ENCODE measurements around the gene HEATR5B.
"Not testable (repeated sequence)": the region's sequence is repeated elsewhere in the genome, so short reads cannot be mapped to it uniquely, and the experiment has no call there.

HEATR5B gene

DNA sequence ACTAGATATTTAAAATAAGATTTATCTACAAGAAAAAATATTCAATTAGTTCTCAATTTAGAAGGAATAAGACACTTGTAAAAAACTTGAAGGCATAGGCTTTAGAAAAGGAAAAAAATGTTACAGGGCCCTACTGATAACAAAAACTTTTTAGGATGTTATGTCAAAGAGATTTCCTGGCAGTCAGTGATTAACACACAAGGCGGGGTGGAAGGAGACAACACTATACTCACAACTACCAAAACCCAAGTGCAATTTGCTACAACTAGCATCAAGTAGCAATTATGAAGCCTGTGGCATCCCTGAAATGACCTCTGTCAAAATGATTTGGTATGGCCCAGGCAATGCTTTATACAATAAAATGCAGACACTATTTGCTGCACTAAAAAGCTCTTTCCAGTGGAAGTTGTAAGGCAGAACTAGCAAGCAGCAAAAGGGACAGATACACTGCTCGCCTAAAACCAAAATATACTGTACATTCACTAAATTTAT lies 133.1 kb downstream of the HEATR5B start:
- no peaks in the 10 kb centered on the region for H3K27me3 ChIP-seq (ENCODE audit: control insufficient read depth, low read length)
- no peak overlapping the region for H3K4me3 ChIP-seq (ENCODE audit: low read length)
- H3K4me1 ChIP-seq (ENCODE audit: control insufficient read depth, low read length), result no peaks in the 10 kb centered on the region
- no peaks in the 10 kb centered on the region; the same call in 1 of the 2 replicates for H3K36me3 ChIP-seq (ENCODE audit: control insufficient read depth, low read length)
- H3K9me3 ChIP-seq (ENCODE audit: control insufficient read depth, insufficient read depth, low read length), result no peaks in the 10 kb centered on the region
- H4K20me1 ChIP-seq (ENCODE audit: control insufficient read depth, insufficient read depth, low read depth, low read length), result no peaks in the 10 kb centered on the region
- H3K9me2 ChIP-seq (replicated peaks; ENCODE audit: control insufficient read depth, low read length), result no peaks in the 10 kb centered on the region
- no peak overlapping the region for H3K27ac ChIP-seq (ENCODE audit: low read depth, low read length)
- 0 out of 2 replicates have a peak, but pooled peaks cover 3% of the 10 kb centered on the region for H3F3A ChIP-seq (ENCODE audit: control insufficient read depth, insufficient read depth)
- TF ChIP-seq, protein P1, sequence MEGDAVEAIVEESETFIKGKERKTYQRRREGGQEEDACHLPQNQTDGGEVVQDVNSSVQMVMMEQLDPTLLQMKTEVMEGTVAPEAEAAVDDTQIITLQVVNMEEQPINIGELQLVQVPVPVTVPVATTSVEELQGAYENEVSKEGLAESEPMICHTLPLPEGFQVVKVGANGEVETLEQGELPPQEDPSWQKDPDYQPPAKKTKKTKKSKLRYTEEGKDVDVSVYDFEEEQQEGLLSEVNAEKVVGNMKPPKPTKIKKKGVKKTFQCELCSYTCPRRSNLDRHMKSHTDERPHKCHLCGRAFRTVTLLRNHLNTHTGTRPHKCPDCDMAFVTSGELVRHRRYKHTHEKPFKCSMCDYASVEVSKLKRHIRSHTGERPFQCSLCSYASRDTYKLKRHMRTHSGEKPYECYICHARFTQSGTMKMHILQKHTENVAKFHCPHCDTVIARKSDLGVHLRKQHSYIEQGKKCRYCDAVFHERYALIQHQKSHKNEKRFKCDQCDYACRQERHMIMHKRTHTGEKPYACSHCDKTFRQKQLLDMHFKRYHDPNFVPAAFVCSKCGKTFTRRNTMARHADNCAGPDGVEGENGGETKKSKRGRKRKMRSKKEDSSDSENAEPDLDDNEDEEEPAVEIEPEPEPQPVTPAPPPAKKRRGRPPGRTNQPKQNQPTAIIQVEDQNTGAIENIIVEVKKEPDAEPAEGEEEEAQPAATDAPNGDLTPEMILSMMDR (IDR thresholded peaks at IDR 0.05; ENCODE audit: low read depth, low read length, poor library complexity, severe bottlenecking), result no peak
- no peak for TF ChIP-seq EZH2phosphoT487 (IDR thresholded peaks at IDR 0.05; ENCODE audit: borderline replicate concordance, low read length)
- no peak overlapping the region for H3K4me2 ChIP-seq (ENCODE audit: low read length)
- H3K79me2 ChIP-seq (ENCODE audit: control insufficient read depth, low read length), result peaks cover 46% of the 10 kb centered on the region

- H3K79me2 ChIP-seq (ENCODE audit: control insufficient read depth, low read length), result peaks cover 36% of the 10 kb centered on the region
- H3F3A ChIP-seq (ENCODE audit: control insufficient read depth, insufficient read depth), result 0 out of 2 replicates have a peak, but pooled peaks cover 3% of the 10 kb centered on the region
- no peaks in the 10 kb centered on the region for H3K9me2 ChIP-seq (replicated peaks; ENCODE audit: control insufficient read depth, low read length)
- H3K4me3 ChIP-seq (ENCODE audit: low read length), result no peak overlapping the region
- no peak overlapping the region for H3K4me2 ChIP-seq (ENCODE audit: low read length)
- no peak overlapping the region for H3K27ac ChIP-seq (ENCODE audit: low read depth, low read length)
- H3K27me3 ChIP-seq (ENCODE audit: control insufficient read depth, low read length), result no peaks in the 10 kb centered on the region
- H3K4me1 ChIP-seq (ENCODE audit: control insufficient read depth, low read length), result no peaks in the 10 kb centered on the region
- no peaks in the 10 kb centered on the region for H3K9me3 ChIP-seq (ENCODE audit: control insufficient read depth, insufficient read depth, low read length)
- H3K36me3 ChIP-seq (ENCODE audit: control insufficient read depth, low read length), result no peaks in the 10 kb centered on the region; the same call in 1 of the 2 replicates
- no peaks in the 10 kb centered on the region for H4K20me1 ChIP-seq (ENCODE audit: control insufficient read depth, insufficient read depth, low read depth, low read length)
- no peak for TF ChIP-seq EZH2phosphoT487 (IDR thresholded peaks at IDR 0.05; ENCODE audit: borderline replicate concordance, low read length)
Measured at GRCh38 chr2:36949845-36950244, 134.3 kb downstream of the HEATR5B start.

DNA sequence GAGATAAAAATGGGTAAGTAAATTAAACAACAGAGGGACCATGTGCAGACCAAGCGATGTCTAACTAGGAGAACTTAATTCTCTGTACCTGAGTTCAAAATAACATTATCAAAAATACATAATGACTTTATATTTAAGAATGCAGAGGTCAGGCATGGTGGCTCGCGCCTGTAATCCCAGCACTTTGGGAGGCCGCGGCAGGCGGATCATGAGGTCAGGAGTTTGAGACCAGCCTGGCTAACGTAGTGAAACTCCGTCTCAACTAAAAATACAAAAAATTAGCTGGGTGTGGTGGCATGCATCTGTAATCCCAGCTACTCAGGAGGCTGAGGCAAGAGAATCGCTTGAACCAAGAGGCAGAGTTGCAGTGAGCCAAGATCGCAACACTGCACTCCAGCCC lies 138.9 kb downstream of the HEATR5B start:
- not testable (repeated sequence) for H3K9me3 ChIP-seq (ENCODE audit: control insufficient read depth, insufficient read depth, low read length); H3K4me2 ChIP-seq (ENCODE audit: low read length); H3K36me3 ChIP-seq (ENCODE audit: control insufficient read depth, low read length); H4K20me1 ChIP-seq (ENCODE audit: control insufficient read depth, insufficient read depth, low read depth, low read length); H3K4me3 ChIP-seq (ENCODE audit: low read length); H3K27ac ChIP-seq (ENCODE audit: low read depth, low read length); H3K4me1 ChIP-seq (ENCODE audit: control insufficient read depth, low read length); H3K27me3 ChIP-seq (ENCODE audit: control insufficient read depth, low read length); H3K9me2 ChIP-seq (replicated peaks; ENCODE audit: control insufficient read depth, low read length); H3F3A ChIP-seq (ENCODE audit: control insufficient read depth, insufficient read depth)
- peaks cover 19% of the 10 kb centered on the region for H3K79me2 ChIP-seq (ENCODE audit: control insufficient read depth, low read length)

DNA sequence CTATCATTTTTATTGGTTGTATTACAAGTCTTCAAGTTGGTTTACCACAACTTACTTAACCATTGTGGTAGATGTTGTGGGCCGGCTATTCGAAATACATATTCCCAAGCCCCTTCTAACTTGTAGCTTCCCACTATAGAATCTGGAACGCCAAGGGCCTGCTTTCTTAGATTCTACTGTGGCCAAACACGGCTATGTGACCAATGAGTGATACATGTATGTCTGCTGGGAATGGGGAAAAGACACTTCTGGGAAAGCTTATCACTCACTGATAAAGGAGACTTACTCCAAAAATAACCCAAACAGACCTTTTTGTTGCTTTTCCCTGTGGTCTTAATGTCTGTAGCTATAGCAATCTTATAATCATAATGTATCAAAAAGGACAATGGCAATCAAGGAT lies 142.3 kb downstream of the HEATR5B start:
- Histone ChIP-seq H3K9me2 (replicated peaks; ENCODE audit: control insufficient read depth, low read length) (no peaks in the 10 kb centered on the region), H3K4me3 (ENCODE audit: low read length) (no peak overlapping the region), H3K4me1 (ENCODE audit: control insufficient read depth, low read length) (no peaks in the 10 kb centered on the region), H3K4me2 (ENCODE audit: low read length) (no peak overlapping the region), H3K79me2 (ENCODE audit: control insufficient read depth, low read length) (peaks cover 5% of the 10 kb centered on the region; the same call in 1 of the 2 replicates), H3K36me3 (ENCODE audit: control insufficient read depth, low read length) (no peaks in the 10 kb centered on the region), H3K27ac (ENCODE audit: low read depth, low read length) (no peak overlapping the region), H3K27me3 (ENCODE audit: control insufficient read depth, low read length) (no peaks in the 10 kb centered on the region), H4K20me1 (ENCODE audit: control insufficient read depth, insufficient read depth, low read depth, low read length) (no peaks in the 10 kb centered on the region), H3F3A (ENCODE audit: control insufficient read depth, insufficient read depth) (no peaks in the 10 kb centered on the region), H3K9me3 (ENCODE audit: control insufficient read depth, insufficient read depth, low read length) (no peaks in the 10 kb centered on the region)
- TF ChIP-seq, protein P1 (IDR thresholded peaks at IDR 0.05; ENCODE audit: low read depth, low read length, poor library complexity, severe bottlenecking), result no peak
- no peak for TF ChIP-seq EZH2phosphoT487 (IDR thresholded peaks at IDR 0.05; ENCODE audit: borderline replicate concordance, low read length)

- not testable (repeated sequence) for H3K4me3 ChIP-seq (ENCODE audit: low read length); H3K27me3 ChIP-seq (ENCODE audit: control insufficient read depth, low read length); H3K4me1 ChIP-seq (ENCODE audit: control insufficient read depth, low read length); H4K20me1 ChIP-seq (ENCODE audit: control insufficient read depth, insufficient read depth, low read depth, low read length); H3K9me2 ChIP-seq (replicated peaks; ENCODE audit: control insufficient read depth, low read length); H3K79me2 ChIP-seq (ENCODE audit: control insufficient read depth, low read length); H3K36me3 ChIP-seq (ENCODE audit: control insufficient read depth, low read length); H3F3A ChIP-seq (ENCODE audit: control insufficient read depth, insufficient read depth); H3K9me3 ChIP-seq (ENCODE audit: control insufficient read depth, insufficient read depth, low read length); H3K4me2 ChIP-seq (ENCODE audit: low read length); H3K27ac ChIP-seq (ENCODE audit: low read depth, low read length)
Measured at GRCh38 chr2:36936526-36936925, 147.6 kb downstream of the HEATR5B start.

DNA sequence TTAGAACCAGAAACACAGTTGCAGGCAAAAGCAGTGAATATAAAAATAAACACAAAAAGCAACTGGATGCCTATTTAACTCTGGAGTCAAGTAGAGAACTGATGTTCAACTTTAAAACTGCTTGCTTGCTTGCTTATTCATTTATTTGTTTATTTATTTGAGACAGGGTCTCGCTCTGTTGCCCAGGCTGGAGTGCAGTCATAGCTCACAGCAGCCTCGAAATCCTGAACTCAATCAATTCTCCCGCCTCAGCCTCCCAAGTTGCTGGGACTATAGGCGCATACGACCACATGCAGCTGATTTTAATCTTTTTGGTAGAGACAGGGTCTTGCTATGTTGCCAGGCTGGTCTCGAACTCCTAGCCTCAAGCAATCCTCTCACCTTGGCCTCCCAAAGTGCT lies 152.5 kb downstream of the HEATR5B start:
- H3K36me3 ChIP-seq (ENCODE audit: control insufficient read depth, low read length); H3K4me3 ChIP-seq (ENCODE audit: low read length); H3K79me2 ChIP-seq (ENCODE audit: control insufficient read depth, low read length); H3K9me2 ChIP-seq (replicated peaks; ENCODE audit: control insufficient read depth, low read length); H4K20me1 ChIP-seq (ENCODE audit: control insufficient read depth, insufficient read depth, low read depth, low read length); H3F3A ChIP-seq (ENCODE audit: control insufficient read depth, insufficient read depth); H3K27me3 ChIP-seq (ENCODE audit: control insufficient read depth, low read length); H3K4me1 ChIP-seq (ENCODE audit: control insufficient read depth, low read length); H3K4me2 ChIP-seq (ENCODE audit: low read length); H3K9me3 ChIP-seq (ENCODE audit: control insufficient read depth, insufficient read depth, low read length); H3K27ac ChIP-seq (ENCODE audit: low read depth, low read length): not testable (repeated sequence)
